HG02798 (cell line): ENCODE results near the gene MEIS2.

Experiments
- ATAC-seq: cut with Tn5 transposase; IDR thresholded peaks from one replicate; pipeline ENCODE4 v1.9.1; 2021; ENCODE audit warnings: mild to moderate bottlenecking; ENCODE audit not compliant: unreplicated experiment, poor library complexity

Gene MEIS2

DNA sequence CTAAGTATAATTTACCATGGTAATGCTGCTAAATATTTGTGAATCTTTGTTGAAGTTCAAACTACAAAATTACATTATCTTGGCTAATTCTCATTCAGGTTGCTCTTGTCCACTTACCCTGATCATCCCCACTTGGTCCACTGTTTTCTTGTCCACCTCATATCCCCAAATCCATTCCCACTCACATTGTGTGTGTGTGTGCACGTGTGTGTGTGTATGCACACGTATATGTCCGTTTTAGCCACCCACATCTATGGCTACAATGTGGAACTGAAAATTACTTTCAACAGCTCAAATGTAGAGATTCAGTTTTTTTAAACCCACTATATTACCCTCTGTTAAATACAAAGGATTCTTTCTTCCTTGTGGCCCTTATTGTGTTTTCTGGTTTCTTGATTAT is 15.2 kb upstream of the MEIS2 start:
- ATAC-seq, result no peak

DNA sequence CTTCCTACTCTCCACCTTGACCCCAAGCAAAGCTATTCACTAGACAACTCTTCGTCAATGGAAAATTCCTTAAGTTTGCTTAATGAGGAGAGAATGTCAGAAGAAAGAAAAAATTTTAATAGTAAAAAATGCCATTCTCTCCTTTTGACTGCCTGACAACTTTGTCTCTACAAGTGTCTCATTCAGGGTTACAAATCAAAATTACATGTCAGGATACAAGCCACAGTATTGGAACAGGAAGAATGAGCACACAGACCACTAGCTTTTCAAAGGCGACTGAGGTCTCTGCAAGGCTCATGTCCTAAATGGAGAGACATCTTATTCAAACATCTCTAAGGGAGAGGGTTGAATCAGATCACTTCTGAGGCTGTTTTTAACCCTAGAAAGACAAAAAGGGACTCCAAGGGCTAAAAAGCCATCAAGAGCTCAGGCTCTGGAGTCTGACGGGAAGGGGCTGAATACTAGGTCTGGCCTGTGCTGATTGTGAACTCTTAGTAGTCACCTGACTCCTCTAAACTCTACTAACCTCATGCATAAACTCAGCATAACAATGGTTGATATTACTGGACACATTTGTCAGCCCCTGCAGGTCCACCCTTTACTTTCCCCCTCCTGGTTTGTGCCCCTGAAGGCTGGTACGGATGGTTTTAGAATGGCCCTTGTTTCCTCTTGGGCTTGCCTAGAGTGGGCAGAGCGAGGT is 12.8 kb upstream of the MEIS2 start:
- no peak for ATAC-seq

DNA sequence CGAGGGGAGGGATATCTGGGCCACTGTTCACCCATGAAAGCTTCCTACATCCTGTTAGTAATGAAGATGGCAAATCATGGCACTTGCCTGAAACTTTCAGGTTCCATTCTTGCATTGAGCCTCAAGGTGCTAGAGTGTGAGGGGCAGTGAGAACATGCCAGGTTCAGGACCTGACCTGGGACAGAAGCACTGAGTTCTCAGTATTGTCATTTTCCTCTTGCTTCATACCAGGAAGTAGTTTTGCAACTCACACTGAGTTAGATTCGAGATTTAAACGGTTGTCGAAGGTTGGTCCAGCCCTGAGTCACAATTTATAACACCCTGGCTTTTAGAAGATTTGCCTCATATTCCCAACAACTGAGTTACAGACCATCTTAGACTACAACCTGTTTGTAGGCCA is 11.8 kb upstream of the MEIS2 start:
- no peak for ATAC-seq

DNA sequence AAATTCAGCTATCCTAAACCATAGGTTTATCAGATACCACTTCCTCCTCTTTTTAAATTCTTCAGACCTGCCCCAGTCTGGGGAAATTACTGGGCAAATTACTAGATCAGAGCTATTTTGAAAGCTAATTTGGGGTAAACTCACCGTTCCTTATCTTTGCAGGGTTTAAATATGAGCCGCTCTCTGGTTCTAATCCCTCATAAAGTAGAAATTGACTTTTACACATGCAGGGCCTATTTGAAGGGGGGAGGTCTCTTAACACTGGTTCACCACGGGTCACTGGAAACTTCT is 11.0 kb upstream of the MEIS2 start:
- ATAC-seq, result no peak

DNA sequence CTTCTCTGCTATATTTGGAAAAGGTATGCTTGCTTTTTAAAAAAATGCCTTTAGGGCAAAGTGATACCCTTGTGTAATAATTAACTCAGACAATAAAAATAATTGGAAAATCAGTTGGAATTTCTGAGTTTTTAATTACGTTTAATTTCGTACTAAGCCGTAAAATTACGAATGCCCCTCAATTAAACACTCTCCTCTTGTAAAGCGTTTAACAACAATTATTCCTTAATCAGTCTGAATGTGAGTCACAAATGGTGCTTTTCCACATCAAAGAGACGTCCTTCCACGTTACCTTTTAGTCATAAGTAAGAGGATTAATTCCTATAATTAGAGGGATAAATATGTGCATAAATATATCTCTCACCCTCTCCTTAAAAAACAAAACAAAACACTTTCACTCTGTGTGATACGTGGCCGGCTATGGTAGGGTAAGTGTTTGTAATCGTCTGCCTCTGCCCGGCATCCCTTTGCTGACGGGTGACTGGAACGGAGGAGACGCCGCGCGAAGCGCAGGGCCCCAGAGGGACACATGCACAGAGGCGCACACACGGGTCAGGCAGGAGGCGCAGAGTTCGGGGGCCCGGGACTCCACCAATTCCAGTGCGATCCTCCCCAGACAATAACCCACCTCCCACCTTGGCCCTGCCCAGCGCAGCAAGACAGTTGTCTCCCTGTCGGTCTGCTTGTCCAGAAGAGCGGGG is 9.7 kb upstream of the MEIS2 start:
- no peak for ATAC-seq

DNA sequence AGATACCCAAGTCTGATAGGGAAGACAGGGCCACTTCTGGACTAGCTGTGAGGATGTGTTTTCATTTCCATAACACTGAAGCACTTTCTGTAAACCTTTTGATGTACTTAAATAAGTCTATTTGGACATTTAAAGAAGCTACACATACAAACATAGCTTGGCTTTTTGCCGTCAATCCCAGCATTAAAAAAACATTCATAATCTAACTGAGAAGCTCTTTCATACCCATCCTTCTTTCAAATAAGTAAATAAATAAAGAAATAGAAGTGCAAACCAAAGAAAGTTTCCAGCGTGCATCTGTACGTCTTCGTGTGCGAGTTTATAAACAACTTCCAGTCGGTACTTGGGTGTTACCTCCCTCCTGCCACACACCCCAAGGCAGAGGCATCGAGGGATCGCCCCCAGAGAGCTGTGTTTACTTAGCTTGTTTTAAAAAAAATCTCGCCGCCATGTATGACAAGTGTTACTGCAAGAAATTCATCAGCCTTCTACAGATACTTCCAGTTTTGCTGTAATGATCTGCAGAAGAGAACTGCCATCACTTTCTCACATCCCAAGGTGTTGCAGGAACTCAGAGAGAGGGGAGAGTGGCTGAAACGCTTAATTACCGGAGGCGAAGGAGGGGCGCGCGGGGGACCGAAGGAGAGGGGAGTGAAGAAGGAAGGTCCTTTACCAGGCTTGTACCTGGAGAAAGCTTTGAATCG is 9.0 kb upstream of the MEIS2 start:
- no peak for ATAC-seq

DNA sequence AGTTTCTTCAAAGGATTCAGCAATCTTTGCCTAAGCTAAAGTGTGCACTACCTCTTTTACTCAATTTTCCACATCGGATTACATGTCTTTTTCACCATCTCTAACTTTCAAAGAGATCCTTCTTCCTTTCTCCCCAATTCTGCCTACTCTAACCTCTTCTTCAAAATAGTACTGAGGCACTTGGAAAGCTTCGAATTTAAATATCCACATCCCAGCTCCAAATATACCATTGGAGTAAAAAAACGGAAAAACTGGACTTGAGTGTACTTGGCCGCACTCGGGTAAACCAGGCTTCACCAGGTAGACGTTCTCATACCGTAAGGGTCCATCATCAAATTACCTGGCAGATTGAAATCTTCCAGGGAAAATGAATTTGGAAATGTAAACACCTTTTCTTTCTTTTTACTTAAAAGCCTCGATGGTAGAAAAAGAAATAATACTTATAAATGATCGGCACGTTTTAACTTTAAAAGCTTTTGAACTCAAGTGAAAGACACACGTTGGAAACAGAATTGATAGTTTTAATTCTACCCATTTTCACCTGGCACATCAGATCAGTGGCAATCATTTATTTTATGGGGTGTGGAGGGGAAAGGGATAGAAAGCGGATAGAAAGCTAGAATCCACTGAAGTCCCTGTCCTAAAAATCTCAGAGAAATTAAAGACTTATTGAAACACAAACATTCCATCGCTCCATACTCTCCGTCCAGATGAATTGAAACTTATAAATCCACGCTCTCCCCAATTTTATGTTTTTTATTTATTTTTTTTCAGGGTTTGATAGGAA is 8.2 kb upstream of the MEIS2 start:
- ATAC-seq, result no peak

DNA sequence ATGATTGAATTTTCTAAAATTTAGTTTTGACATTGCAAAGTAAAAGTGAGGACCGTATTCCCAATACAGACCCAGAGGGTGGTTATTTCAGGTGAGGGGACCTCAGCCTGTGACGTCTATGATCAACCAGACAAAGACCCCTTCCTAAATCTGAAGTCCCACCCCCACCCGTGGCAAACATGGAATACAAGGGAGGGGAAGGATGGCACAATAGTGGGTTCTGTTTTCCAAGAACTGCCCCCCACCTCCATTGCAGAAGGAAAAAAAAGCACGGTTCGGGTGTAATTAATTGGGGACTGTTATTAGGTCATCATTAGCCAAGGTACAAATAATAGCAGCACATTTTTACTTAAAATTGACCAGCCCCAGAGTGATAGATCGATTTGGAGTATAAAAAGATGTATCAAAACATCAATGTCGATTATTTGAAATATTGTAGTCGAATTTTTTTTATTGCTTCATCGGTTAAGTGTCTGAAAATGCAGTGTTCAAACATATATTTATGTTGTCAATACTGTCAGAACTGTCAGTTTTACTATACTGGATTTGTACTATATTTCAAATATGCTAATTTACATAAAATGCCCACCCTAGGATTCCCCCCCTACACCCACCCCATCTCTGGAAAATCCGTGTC is 7.5 kb upstream of the MEIS2 start:
- no peak for ATAC-seq

DNA sequence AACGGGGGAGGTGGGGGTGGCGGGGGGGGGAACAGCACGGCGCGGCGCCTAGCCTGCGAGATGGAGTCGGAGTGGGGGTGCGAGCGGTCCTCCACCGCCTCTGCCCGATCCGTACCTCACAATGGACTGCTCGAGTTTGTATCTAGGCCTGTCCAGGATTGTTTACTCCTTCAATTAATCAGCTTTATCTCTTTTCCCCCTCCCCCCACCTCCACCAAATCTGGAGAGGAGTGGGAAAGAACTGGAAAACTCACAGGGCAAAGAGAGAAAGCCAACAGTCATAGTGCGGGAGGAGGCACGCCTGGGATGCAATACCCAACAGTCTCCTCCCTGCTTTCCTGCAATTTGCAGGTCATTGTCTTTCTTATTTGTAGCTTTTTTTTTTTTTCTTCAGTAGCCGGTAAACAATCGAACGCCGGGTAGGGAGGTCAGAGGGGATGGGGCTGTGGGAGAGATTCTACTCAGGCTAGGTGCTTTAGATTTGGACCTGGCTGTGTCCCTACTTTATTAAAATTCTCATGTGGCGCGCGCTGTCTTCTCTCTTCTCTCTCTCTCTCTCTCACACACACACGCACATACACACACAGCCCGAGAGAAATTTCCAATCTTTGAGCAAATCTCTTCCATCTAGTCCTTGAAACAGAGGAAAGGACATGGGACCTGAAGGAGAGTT is 6.9 kb upstream of the MEIS2 start:
- ATAC-seq, result no peak

DNA sequence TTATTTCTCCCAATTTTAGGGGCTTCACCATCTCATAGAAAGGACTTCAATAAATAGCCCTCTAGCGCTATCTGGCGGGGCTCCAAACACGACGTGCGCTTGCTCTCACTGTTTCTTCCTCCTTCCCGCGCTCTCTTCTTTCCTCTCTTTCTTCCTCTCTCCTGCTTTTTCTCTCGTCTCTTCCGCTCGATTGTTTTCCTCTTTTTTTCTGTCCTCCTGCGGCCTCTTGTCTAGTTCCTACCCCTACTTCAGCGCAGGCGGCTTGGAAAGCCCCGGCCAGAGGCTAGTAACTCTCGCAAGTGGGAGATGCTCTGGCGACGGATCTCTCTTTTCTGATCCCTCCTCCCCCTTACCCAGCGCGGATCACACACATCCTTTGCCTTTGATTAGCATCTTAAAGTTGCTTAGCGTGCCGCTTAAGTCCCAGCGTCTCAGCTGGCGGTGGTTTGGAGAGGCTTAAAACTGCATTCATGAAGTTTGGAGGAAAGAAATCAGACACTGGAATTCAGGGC is 6.2 kb upstream of the MEIS2 start:
- ATAC-seq, result no peak

DNA sequence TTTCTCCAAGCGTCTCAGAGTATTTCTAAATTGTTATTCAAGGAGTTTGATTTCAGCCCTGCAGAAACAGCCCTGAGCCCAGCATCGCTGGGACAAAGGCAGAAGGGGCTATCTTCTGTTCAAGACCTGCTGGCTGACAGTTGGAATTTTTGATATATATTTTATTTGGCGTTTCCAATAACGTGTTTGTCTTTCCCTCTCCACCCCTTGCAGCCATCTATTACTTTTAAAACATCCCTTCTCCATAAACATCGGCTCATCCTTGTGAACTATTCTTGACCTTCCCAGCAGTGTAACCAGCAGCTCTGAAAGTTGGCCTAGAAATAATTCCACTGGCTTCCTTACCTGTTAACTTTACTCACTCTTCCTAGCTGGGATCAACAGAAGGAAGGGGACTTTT is 5.5 kb upstream of the MEIS2 start:
- ATAC-seq, result no peak

DNA sequence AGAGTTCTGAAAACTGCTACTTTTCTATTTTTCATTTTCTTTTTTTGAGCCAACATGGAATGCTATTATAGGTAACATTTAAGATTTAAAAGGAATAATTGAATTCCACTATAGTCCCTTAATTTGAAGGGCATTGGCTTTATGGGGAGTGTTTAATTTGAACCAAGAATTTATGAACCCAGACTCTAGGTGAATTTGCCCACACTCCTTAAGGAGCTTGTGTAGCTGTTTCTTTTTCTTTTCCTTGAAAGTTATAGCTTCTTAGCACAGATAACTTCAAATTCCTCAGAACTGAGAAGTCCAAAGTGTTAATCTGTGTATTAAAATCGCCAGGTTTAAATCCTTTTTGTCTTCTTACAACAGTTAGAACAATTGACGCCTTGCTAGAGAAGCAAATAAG is 4.7 kb upstream of the MEIS2 start:
- ATAC-seq, result no peak

DNA sequence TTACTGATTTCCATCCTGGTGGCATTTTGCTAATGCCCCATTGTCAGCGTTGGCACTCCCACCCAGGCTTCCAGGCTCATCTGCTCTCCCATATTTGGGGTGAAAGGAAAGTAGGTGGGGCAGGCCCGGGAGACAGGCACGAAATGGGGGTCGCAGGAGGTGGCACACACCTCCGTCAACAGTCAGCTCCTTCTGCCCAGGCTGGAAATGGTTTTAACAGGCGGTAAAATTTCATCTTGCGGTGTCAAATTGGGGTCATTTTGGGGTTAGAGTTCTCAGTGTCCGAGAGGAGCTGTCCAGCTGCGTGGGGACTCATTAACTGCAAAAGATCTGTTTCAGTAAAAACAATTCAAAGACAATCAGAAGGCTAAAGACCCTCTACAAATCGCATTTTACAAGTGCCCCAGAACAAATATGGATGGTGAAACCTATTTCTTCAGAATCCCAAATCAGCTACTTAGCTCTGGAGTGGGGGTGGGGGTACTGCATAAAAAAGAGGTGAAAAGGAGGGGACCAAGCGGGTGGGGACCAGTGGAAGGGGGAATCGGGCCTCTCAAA is 4.2 kb upstream of the MEIS2 start:
- ATAC-seq, result no peak

DNA sequence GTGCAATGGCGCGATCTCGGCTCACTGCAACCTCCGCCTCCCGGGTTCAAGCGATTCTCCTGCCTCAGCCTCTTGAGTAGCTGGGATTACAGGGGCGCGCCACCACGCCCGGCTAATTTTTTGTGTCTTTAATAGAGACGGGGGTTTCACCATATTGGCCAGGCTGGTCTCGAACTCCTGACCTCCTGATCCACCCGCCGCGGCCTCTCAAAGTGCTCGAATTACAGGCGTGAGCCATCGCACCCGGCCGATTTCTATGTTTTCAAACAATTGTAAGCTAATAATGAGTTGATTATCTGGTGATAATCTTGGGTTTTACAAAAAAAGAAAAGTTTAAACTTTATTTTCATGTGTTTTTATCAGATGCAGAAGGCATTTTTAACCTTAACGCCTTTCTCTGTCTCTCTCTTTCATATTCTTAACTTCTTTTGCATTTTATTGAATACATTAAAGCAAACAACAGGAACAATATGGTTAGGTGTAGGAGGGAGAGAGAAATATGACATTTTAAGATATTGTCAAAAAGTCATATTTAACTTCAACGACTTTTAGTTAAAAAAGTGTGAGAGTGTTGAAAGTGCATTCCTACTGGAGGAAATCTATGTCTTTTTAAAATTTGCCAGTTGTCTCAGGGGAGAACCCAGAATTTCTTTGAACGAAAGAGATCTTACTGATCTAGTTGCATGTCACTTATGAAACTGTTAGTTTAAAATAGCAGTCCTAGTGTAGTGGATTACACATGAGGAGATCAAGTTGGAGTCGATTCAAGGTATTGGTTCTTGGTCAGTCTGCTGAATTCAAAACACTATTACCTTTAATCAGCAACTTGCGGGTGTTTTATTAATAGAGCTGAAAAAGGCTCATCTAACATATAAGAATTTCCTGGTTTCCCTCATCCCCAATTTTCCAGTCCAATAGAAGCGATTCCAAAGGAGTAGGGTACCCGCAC is 3.4 kb upstream of the MEIS2 start:
- ATAC-seq, result no peak

DNA sequence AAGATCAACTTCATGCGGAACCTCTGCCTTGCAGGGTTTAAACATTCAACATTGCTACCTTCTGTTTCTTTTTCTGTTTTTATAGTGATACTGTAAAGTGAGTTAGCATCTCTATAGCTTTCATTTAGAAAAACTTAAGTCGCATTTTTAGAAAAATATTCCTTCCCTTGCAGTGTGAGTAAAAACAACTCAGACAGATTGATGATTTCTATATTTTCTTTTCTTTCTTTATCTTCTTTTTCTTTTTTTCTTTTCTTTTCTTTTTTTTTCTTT is 2.8 kb upstream of the MEIS2 start:
- no peak for ATAC-seq

DNA sequence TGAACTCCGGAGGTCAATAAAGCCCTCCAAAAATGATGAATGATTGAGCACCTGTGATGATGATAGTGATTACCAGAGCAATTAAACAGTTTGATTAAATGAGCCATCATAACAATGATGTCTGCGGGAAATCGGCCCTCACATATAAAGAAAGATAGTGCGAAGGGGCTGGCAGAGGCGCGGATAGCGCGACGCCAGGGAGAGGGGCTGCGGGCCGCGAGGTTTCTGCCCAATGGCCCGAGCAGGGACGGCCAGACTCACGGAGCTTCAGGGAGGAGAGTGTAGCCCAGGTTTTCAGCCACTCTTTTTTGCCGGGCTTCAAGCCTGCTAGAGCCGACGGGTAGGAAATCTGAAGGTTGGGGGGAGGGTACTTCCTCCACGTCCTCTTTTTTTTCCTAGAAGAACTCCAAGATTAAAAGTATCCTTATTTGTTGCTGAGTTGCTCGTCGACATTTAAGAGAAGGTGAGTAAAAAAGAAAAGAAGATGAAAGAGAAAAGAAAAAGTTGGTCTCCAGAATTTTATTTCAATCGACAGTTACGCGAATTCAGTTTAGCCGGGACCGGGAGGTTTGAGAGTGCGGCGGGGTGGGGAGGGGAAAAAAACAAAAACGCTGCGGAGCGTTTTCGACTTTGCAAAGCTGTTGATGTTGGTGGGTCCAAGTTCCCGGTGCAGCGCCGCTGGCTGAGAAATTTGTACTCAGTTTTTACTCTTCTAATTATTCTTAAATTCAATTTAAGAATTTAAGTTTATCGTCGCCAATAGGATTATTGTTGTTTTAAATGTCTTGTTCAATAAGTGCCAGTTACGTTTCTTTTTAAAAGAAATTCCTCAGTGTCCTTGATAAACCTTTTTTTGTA is 2.2 kb upstream of the MEIS2 start:
- no peak for ATAC-seq

DNA sequence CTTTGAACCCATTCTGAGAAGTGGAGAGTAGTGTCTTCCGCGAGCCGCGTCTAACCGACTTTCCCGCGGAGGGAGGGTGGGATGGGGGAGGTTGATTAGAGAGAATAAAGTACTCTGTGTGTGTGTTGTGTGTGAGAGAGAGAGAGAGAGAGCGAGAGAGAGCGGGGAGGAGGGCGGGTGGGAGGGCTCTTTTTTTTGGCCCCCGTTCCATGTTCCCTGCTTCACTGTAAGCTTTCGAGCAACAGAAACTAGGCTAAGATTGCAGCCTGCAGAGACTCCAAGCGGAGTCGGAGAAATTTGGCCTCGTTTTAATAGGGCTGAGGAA is 1.6 kb upstream of the MEIS2 start:
- ATAC-seq, result no peak

DNA sequence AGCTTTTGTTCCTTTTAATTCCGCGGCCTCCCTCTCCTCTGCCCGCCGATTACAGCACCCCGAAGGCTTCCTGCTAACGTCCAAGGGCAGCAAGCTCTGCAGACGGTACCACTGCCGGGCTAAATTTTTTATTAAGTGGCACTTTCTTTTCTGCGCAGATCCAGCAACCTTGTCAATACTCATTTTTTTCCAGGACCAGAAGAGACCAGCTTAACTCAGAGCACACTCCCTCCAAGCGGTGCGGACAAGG is 542 bp upstream of the MEIS2 start:
- ATAC-seq, result peak; percentile 8
